ENCODE data around the gene RFC5.
"Not testable (repeated sequence)": the region's sequence is repeated elsewhere in the genome, so short reads cannot be mapped to it uniquely, and the experiment has no call there.

Gene RFC5

DNA sequence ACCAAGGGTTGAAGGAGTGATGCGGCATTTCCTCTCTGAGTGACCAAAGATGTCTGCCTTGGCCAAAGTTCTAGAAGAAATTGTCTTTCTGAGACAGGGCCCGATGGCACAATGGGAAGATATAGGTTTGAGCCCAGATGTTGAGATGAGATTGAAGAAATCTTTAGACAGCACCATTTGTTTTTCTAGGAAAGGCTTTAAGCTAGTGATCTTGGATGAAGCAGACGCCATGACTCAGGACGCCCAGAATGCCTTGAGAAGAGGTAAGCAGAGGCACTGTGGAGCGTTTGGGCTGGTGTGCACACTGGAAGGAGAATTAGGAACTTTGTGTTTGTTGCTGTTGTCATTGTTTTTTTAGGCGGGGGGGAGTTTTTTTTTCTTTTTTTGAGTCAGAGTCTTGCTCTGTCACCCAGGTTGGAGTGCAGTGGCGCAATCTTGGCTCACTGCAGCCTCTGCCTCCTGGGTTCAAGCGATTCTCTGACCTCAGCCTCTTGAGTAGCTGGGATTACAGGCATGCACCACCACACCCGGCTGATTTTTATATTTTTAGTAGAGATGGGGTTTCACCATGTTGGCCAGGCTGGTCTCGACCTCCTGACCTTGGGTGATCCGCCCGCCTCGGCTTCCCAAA is 5.7 kb downstream of the RFC5 start:
- not testable (repeated sequence) for H3K27me3 ChIP-seq (ENCODE audit: control insufficient read depth, insufficient read depth, low read length); H3K4me3 ChIP-seq (ENCODE audit: low read length); H3K4me1 ChIP-seq (ENCODE audit: control insufficient read depth, insufficient read depth, low read length); H3K27ac ChIP-seq (ENCODE audit: low read depth, low read length); H3K9ac ChIP-seq (ENCODE audit: low read length)
- H3K36me3 ChIP-seq (ENCODE audit: control insufficient read depth, insufficient read depth, low read length), result peaks cover 11% of the 10 kb centered on the region

DNA sequence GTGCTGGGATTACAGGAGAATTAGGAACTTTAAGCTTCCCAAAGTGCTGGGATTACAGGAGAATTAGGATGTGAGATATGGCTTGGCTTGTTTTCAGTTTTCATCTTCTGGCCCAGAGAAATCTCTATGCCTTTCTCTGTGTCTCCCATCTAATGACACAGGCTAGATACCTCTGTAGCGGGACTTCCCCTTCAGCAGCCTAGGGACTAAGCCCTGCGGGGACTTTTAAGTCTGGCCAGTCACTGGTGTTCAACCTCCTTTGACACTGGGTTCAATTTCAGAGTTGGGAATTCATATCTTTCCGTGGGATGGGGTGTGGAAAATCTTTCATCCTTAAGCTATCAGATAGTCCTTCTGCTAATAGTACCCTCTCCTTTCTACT is 6.2 kb downstream of the RFC5 start:
- H3K27ac ChIP-seq (ENCODE audit: low read depth, low read length), result no peak overlapping the region
- H3K4me1 ChIP-seq (ENCODE audit: control insufficient read depth, insufficient read depth, low read length), result no peaks in the 10 kb centered on the region
- H3K36me3 ChIP-seq (ENCODE audit: control insufficient read depth, insufficient read depth, low read length), result peaks cover 11% of the 10 kb centered on the region
- no peaks in the 10 kb centered on the region for H3K27me3 ChIP-seq (ENCODE audit: control insufficient read depth, insufficient read depth, low read length)
- no peak overlapping the region for H3K9ac ChIP-seq (ENCODE audit: low read length)
- H3K4me3 ChIP-seq (ENCODE audit: low read length), result no peak overlapping the region

DNA sequence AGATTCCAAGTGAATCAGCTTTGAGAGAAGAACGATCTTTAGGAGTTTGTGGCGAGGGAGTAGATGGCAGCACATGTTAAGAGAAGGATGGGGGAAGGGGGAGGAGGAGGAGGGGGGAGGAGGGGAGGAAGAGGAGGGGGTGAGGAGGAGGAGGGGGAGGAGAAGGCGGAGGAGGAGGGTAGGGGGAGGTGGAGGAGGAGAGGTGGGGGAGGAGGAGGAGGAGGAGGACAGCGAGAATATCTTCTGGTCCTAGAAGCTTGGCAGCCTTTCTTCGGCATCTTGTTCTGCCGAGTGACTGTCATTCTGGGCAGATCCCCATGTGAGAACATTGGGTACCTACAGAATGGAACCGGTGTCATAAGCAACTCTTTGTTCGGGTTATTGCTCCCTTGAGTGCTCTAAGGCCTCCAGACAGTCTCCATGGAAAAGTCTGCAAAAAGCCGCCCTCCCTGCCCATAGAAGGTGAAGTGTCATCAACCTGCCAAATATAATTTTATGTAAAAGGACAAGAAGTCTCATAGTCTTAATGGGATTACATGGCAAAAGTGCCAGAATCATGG is 6.9 kb downstream of the RFC5 start:
- Histone ChIP-seq H3K27ac (ENCODE audit: low read depth, low read length) (no peak overlapping the region), H3K4me3 (ENCODE audit: low read length) (no peak overlapping the region), H3K36me3 (ENCODE audit: control insufficient read depth, insufficient read depth, low read length) (peaks cover 11% of the 10 kb centered on the region), H3K4me1 (ENCODE audit: control insufficient read depth, insufficient read depth, low read length) (no peaks in the 10 kb centered on the region), H3K27me3 (ENCODE audit: control insufficient read depth, insufficient read depth, low read length) (no peaks in the 10 kb centered on the region), H3K9ac (ENCODE audit: low read length) (no peak overlapping the region)

DNA sequence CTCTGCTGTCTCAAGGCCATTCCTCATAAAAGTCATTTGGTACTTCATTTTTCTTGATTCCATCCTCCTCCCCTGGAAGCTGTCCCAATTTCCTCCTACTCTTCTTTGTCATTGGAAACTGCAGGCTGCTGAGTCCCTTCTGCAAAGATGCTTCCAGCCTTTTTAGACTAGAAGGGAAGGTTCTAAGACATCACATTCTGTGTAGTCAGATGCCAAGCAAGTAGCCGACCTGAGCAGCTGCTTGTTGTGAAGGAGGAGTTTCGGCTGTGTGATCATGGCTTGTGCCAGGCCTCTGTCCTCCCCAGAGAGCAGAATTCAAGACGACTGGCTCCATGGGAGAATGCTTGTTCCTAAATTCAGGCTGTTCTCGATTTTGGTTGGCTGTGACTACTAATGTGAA is 8.7 kb downstream of the RFC5 start:
- Histone ChIP-seq H3K9ac (ENCODE audit: low read length) (no peak overlapping the region), H3K4me3 (ENCODE audit: low read length) (no peak overlapping the region), H3K27me3 (ENCODE audit: control insufficient read depth, insufficient read depth, low read length) (no peaks in the 10 kb centered on the region), H3K4me1 (ENCODE audit: control insufficient read depth, insufficient read depth, low read length) (no peaks in the 10 kb centered on the region), H3K27ac (ENCODE audit: low read depth, low read length) (no peak overlapping the region), H3K36me3 (ENCODE audit: control insufficient read depth, insufficient read depth, low read length) (peaks cover 9% of the 10 kb centered on the region)

DNA sequence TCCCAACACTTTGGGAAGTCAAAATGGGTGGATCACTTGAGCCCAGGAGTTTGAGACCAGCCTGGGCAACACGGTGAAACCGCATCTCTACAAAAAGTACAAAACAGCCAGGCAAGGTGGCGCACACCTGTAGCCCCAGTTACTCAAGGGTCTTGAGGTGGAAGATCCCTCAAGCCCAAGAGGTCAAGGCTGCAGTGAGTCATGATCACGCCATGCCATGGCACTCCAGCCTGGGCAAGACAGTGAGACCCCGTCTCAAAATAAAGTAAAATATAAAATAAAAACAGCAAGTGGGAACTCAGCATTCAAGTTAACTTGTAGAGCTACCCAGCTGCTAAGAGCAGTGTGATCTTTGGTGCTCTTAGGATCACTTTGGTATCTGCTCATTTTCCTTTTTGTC is 12.7 kb downstream of the RFC5 start:
- H3K27me3 ChIP-seq (ENCODE audit: control insufficient read depth, insufficient read depth, low read length), result no peaks in the 10 kb centered on the region
- no peak overlapping the region for H3K27ac ChIP-seq (ENCODE audit: low read depth, low read length)
- H3K36me3 ChIP-seq (ENCODE audit: control insufficient read depth, insufficient read depth, low read length), result peaks cover 25% of the 10 kb centered on the region
- H3K4me1 ChIP-seq (ENCODE audit: control insufficient read depth, insufficient read depth, low read length), result no peaks in the 10 kb centered on the region
- H3K9ac ChIP-seq (ENCODE audit: low read length), result no peak overlapping the region
- no peak overlapping the region for H3K4me3 ChIP-seq (ENCODE audit: low read length)

DNA sequence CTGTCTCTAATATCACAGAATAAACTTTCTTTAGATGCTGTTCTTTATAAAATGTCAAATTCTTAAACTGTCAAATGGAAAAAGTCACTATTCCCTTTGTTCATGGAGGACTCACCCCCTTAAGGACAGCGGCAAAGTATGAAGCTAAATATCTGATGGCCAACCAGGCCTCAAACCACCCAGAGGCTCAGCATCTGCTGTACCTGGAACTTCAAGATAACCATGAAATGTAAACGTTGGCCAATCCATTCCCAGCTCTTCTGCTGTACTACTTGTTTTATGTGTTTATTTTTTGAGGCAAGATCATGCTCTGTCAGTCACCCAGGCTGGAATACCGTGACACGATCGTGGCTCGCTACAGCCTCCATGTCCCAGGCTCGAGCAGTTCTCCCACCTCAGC is 15.7 kb downstream of the RFC5 start:
- Histone ChIP-seq H3K9ac (ENCODE audit: low read length) (no peak overlapping the region), H3K27ac (ENCODE audit: low read depth, low read length) (no peak overlapping the region), H3K4me1 (ENCODE audit: control insufficient read depth, insufficient read depth, low read length) (no peaks in the 10 kb centered on the region), H3K4me3 (ENCODE audit: low read length) (no peak overlapping the region), H3K36me3 (ENCODE audit: control insufficient read depth, insufficient read depth, low read length) (peaks cover 37% of the 10 kb centered on the region), H3K27me3 (ENCODE audit: control insufficient read depth, insufficient read depth, low read length) (no peaks in the 10 kb centered on the region)

- Histone ChIP-seq H3K4me1 (ENCODE audit: control insufficient read depth, insufficient read depth, low read length) (no peaks in the 10 kb centered on the region), H3K4me3 (ENCODE audit: low read length) (no peak overlapping the region), H3K27ac (ENCODE audit: low read depth, low read length) (no peak overlapping the region), H3K36me3 (ENCODE audit: control insufficient read depth, insufficient read depth, low read length) (peaks cover 37% of the 10 kb centered on the region), H3K27me3 (ENCODE audit: control insufficient read depth, insufficient read depth, low read length) (no peaks in the 10 kb centered on the region), H3K9ac (ENCODE audit: low read length) (no peak overlapping the region)
Observed at GRCh38 chr12:118033323-118033722, 16.8 kb downstream of the RFC5 start.

- no peaks in the 10 kb centered on the region for H3K27me3 ChIP-seq (ENCODE audit: control insufficient read depth, insufficient read depth, low read length)
- no peak overlapping the region for H3K27ac ChIP-seq (ENCODE audit: low read depth, low read length)
- H3K36me3 ChIP-seq (ENCODE audit: control insufficient read depth, insufficient read depth, low read length), result peaks cover 34% of the 10 kb centered on the region
- no peak overlapping the region for H3K4me3 ChIP-seq (ENCODE audit: low read length)
- H3K9ac ChIP-seq (ENCODE audit: low read length), result no peak overlapping the region
- H3K4me1 ChIP-seq (ENCODE audit: control insufficient read depth, insufficient read depth, low read length), result no peaks in the 10 kb centered on the region
Observed at GRCh38 chr12:118033902-118034301, 17.4 kb downstream of the RFC5 start.

DNA sequence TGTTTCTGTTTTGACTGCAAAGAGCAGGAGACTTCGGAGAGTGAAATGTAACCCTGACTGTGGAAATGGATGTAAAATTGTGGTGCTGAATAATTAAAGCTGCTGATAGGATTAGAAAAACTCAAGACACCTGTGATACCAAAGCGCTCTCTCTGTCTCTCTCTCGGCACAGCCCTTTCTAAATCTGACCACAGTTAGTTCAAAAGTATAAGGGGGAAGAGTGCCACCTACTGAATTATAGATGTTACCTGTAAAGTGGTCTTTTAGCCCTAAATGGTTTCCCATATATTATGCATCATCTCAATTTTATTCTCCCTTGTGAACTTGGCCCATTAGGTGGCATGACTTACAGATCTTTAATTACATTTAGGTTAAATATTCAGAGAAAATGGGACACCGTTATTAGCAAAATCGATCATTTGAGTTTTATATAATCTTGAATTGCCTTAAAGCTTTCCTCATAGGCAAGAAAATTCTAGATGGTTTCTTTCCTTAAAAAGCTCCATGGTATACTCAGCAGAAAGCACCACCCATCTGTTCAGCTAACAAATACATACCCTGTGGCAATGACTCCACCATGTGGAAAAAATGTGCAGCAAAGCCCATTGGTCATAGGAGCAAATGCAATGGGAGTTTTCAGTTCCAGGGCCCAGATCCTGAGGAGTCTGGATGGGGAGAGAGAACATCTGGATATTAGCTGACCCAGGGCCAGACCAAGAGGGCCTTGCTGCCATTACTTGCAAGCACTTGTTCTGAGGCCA is 18.1 kb downstream of the RFC5 start:
- Histone ChIP-seq H3K27me3 (ENCODE audit: control insufficient read depth, insufficient read depth, low read length) (no peaks in the 10 kb centered on the region), H3K4me1 (ENCODE audit: control insufficient read depth, insufficient read depth, low read length) (no peaks in the 10 kb centered on the region), H3K36me3 (ENCODE audit: control insufficient read depth, insufficient read depth, low read length) (peaks cover 34% of the 10 kb centered on the region), H3K27ac (ENCODE audit: low read depth, low read length) (no peak overlapping the region), H3K4me3 (ENCODE audit: low read length) (no peak overlapping the region), H3K9ac (ENCODE audit: low read length) (no peak overlapping the region)

DNA sequence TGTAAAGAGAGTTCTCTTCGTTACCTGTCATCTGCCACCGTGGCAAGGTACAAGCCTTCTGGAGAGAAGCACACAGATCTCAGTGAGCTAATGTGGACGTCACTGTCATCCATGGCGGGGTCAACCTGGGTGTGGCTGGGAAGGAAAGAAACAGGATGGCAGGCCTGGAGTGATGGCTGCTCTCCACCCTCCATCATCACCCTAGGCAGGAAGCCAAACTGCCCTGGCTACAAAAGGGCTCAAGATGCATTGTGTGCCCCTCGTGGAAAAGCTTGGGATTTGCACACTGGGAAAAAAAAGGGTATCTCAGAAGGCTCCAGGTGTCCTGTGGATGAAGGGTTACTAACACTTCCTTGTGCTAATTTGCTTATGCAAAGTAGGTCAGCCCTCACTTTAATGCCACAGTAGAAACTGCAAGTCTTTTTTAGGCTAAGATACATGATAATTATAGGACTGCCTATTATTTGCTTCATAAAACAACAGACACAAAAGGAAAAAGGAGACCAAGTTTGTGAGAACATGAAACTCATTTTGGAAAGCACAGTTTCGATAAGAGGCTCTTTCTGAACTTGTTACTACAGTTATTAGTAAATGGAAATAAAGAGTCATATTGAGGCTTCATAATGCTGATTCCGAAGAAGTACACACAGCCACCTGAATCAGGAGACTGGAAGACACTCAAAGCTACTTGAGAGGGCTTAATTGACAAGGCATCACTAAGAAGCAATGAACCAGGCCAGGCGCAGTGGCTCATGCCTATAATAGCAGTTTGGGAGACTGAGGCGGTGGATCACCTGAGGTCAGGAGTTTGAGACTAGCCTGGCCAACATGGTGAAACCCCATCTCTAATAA is 18.9 kb downstream of the RFC5 start:
- Histone ChIP-seq H3K36me3 (ENCODE audit: control insufficient read depth, insufficient read depth, low read length) (peaks cover 38% of the 10 kb centered on the region), H3K9ac (ENCODE audit: low read length) (no peak overlapping the region)

GRCh38 chr12:118036672-118037411 is 20.3 kb downstream of the RFC5 start:
- Histone ChIP-seq H3K27me3 (ENCODE audit: control insufficient read depth, insufficient read depth, low read length) (no peaks in the 10 kb centered on the region), H3K36me3 (ENCODE audit: control insufficient read depth, insufficient read depth, low read length) (peaks cover 45% of the 10 kb centered on the region), H3K4me3 (ENCODE audit: low read length) (no peak overlapping the region), H3K9ac (ENCODE audit: low read length) (no peak overlapping the region), H3K4me1 (ENCODE audit: control insufficient read depth, insufficient read depth, low read length) (no peaks in the 10 kb centered on the region), H3K27ac (ENCODE audit: low read depth, low read length) (no peak overlapping the region)

More for the DNA sequence above, 18.9 kb downstream of the RFC5 start:
- Histone ChIP-seq H3K4me1 (ENCODE audit: control insufficient read depth, insufficient read depth, low read length) (no peaks in the 10 kb centered on the region), H3K27me3 (ENCODE audit: control insufficient read depth, insufficient read depth, low read length) (no peaks in the 10 kb centered on the region), H3K27ac (ENCODE audit: low read depth, low read length) (no peak overlapping the region), H3K4me3 (ENCODE audit: low read length) (no peak overlapping the region)

DNA sequence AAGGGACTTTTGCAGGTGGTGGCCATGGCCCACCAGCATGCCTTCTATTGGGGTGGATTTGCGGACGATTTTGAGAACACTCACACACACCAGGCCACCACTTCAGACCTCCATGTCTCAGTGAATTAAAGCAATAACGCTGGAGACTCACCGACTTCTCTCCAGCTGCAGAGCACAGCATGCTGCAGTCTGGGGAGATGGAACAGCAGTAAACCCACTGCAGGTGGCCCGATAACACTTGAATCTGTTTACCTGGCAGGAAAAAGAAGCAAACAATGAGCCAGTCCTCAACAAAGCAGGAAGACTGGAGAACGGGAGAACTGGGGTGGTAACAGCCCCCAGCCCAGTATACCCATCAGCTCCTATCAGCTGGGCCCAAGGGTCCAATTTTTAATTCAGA is 21.6 kb downstream of the RFC5 start:
- Histone ChIP-seq H3K4me1 (ENCODE audit: control insufficient read depth, insufficient read depth, low read length) (no peaks in the 10 kb centered on the region), H3K27me3 (ENCODE audit: control insufficient read depth, insufficient read depth, low read length) (no peaks in the 10 kb centered on the region), H3K9ac (ENCODE audit: low read length) (no peak overlapping the region), H3K27ac (ENCODE audit: low read depth, low read length) (no peak overlapping the region), H3K4me3 (ENCODE audit: low read length) (no peak overlapping the region), H3K36me3 (ENCODE audit: control insufficient read depth, insufficient read depth, low read length) (peaks cover 45% of the 10 kb centered on the region)

Measured in rectal smooth muscle tissue (tissue), 1 donor.